Measurements from ENCODE around the gene ZNF280A. TPM values are rescaled to one million over a fixed set of nuclear protein-coding genes. Genes with fewer than 3 reads are reported as not detected.

ZNF280A gene
- total and polyA plus RNA-seq, 2 of the 8 experiments (the other 6 are each of a cell fraction or from before 2014, with no cell fraction given): 0.09 to 0.61 TPM

DNA sequence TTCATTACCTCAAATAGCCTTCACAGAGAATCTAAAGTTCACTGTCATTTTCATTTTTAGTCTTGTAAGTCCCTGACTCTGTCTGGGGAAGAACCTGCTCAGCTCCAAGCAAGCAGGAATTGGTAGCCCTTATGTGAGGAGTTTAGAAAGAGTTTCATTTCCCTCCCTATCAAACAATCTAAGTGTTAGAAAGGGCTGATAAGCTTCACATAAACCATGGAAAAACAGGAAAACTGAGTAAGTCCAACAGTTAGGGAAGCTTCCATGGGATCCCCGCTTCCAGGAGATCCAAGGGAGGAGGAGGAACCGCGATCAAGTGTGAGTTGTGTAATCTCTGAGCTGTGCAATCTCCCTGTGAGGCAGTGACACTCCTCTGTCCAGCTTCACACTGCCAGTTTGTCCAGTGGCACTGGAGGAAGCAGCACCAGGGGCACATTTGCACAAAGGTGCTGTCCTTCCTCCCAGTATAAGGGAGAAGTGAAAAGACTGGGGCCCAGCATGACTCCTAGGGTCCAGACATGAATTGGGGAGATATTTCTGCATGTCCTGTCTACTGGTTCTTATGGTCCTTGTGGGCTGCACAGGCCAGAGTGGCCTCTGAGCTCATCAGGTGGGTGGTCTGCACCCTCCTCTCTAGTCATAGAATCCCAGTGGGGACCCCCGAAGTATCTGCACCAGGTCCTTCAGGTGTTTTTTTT, 34.7 kb upstream of the ZNF280A start (continued):
- no peak for TF ChIP-seq CHD7 (IDR thresholded peaks at IDR 0.05; ENCODE audit: insufficient replicate concordance, low read length)
- TF ChIP-seq CREB1 (IDR thresholded peaks at IDR 0.05): no peak
- no peak for TF ChIP-seq KDM5A (IDR thresholded peaks at IDR 0.05; ENCODE audit: low read length)
- no peak for TF ChIP-seq SP1 (IDR thresholded peaks at IDR 0.05; ENCODE audit: low read depth, low read length)
- no peak for TF ChIP-seq POLR2A (IDR thresholded peaks at IDR 0.05; ENCODE audit: control extremely low read depth in 1 of 2, low read depth in 2 of 2, low read length in 2 of 2)
- TF ChIP-seq RAD21 (IDR thresholded peaks at IDR 0.05 in 1 of 2, conservative IDR thresholded peaks at IDR 0.05 in 1 of 2; ENCODE audit: low read depth in 2 of 2, low read length in 2 of 2): no peak
- no peak for TF ChIP-seq SIRT6 (IDR thresholded peaks at IDR 0.05; ENCODE audit: low read length)
- TF ChIP-seq NRF1 (IDR thresholded peaks at IDR 0.05; ENCODE audit: low read depth, low read length): no peak
- no peak for TF ChIP-seq JUND (IDR thresholded peaks at IDR 0.05; ENCODE audit: low read length)
- TF ChIP-seq SP4 (IDR thresholded peaks at IDR 0.05; ENCODE audit: low read length): no peak

All from H1 (cell line).